ENCODE results near the gene INF2.

GRCh38 chr14:104771374-104771773, 82.0 kb downstream of the INF2 start:
- no peak for TF ChIP-seq POLR2A (IDR thresholded peaks at IDR 0.05)
- no peak for TF ChIP-seq CTCF (IDR thresholded peaks at IDR 0.05)

All from right lobe of liver (tissue), 4 donors.